ENCODE results near the gene CAST. TPM values are rescaled to one million over a fixed set of nuclear protein-coding genes. Genes with fewer than 3 reads are reported as not detected.

Gene CAST
- total and polyA plus RNA-seq, 8 donors = 54.0 to 458 (median 209) TPM

DNA sequence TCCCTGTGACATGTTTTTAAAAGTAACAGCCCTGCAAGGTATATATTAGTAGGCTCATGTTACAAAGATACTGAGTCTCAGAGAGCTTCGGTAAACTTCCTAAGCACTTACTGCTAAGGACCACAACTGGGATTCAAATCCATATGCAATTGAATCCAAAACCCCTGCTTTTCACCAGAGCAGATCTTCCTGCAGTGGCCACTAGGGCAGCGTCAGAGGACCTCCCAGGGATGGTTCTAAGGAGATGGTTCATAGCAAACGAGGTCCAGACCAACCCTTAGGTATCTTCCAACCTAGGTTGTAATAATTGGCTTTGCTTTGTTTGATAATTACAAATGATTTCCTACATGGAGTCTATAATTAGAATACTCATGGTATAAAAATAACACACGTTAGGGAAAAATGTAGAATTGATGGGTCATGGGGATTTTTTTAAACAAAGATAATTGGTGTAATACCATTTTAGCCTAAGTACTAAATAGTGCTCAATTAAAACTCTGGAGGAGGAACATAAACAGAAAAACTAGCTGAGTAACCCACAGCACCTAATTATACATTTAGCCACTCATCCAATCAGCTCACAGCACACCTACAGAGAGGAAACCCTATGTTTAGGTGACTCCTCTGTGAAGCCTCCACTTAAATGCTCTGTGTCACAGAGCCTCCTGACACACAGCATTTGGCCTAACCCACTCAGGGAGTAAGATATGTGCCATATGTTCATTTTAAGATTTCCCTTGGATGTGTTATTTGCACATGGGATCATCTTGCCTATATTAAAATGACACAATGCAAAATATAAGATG, 10.0 kb upstream of the CAST start:
- no peak overlapping the region for H3K27ac ChIP-seq
- no peaks in the 10 kb centered on the region for H3K9me3 ChIP-seq
- DNase-seq = no peak
- no peak overlapping the region for H3K4me3 ChIP-seq
- TF ChIP-seq POLR2AphosphoS5 (IDR thresholded peaks at IDR 0.05) = no peak
- TF ChIP-seq, protein P1, sequence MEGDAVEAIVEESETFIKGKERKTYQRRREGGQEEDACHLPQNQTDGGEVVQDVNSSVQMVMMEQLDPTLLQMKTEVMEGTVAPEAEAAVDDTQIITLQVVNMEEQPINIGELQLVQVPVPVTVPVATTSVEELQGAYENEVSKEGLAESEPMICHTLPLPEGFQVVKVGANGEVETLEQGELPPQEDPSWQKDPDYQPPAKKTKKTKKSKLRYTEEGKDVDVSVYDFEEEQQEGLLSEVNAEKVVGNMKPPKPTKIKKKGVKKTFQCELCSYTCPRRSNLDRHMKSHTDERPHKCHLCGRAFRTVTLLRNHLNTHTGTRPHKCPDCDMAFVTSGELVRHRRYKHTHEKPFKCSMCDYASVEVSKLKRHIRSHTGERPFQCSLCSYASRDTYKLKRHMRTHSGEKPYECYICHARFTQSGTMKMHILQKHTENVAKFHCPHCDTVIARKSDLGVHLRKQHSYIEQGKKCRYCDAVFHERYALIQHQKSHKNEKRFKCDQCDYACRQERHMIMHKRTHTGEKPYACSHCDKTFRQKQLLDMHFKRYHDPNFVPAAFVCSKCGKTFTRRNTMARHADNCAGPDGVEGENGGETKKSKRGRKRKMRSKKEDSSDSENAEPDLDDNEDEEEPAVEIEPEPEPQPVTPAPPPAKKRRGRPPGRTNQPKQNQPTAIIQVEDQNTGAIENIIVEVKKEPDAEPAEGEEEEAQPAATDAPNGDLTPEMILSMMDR (IDR thresholded peaks at IDR 0.05) = peak in 2 of 7 experiments; percentile 18 to 28
- intact Hi-C loops (cut with DNase I; ENCODE audit: low total_unique reads) = no loop called here
- WGBS, 5 donors = 55 to 65% (median 63%) methylated on average over 4 of the region's 4 CpGs
- H3K27me3 ChIP-seq = no peaks in the 10 kb centered on the region
- H3K4me1 ChIP-seq = peaks cover 5 to 28% (median 11%) of the 10 kb centered on the region in 4 donors
- H3K36me3 ChIP-seq = no peaks in the 10 kb centered on the region

DNA sequence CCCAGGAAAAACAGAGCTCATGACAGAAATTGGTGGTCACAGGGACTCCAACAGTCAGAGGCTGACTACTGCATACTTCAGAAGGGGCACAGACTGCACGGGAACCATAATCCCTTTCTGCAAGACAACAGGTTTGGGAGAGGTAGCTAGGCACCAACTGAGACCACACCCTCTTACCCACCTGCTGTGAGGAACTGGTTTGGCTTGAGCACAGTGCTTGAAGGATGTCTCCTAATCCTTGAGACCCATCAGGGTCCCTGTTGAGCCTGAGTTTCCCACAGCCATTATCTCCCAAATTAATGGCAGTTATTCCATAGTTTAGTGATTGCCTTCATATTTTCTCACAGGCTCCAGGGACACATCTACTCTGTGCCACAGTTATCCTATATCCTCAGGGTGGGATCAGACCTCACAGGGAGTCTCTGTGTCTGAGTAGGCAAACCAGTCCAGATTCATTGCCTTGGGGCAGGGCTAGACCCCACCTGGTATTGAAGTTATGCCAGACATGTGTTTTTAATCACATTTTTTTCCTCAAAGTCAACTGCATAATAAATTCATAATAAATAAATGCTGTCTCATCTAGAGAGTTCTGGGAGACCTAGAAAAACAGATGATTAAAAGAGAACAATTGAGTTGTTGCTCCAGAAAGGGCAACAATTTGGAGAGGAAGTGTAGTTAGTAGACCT, 9.3 kb upstream of the CAST start:
- H3K36me3 ChIP-seq = no peaks in the 10 kb centered on the region
- no peaks in the 10 kb centered on the region for H3K9me3 ChIP-seq
- 30 to 75% (median 71%) methylated on average over 1 of the region's 1 CpG for WGBS, 5 donors
- TF ChIP-seq POLR2AphosphoS5 (IDR thresholded peaks at IDR 0.05) (no peak), POLR2A (IDR thresholded peaks at IDR 0.05) (no peak), EP300 (IDR thresholded peaks at IDR 0.05) (no peak)
- TF ChIP-seq, protein P1 (IDR thresholded peaks at IDR 0.05) = no peak
- no peak for DNase-seq
- no peak overlapping the region for H3K27ac ChIP-seq
- intact Hi-C loops (cut with DNase I; ENCODE audit: low total_unique reads) = no loop called here
- H3K4me3 ChIP-seq = no peak overlapping the region
- H3K4me1 ChIP-seq = peaks cover 5 to 36% (median 10%) of the 10 kb centered on the region in 4 donors
- H3K27me3 ChIP-seq = no peaks in the 10 kb centered on the region

DNA sequence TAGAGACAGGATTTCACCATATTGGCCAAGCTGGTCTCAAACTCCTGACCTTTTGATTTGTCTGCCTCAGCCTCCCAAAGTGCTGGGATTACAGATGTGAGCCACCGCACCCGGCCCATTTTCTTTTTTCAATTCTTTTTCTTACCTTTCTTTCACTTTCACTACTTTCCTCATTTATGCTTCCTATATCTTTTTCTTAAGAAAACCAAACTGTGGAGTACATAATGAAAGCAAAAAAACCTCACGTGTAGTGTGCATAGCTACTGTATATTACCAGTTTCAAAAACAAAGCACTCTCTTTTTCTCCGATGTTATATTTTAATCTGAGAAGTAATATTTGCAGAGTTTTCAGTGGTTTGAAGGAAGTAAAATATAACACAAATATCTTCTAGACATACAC, 8.0 kb upstream of the CAST start:
- WGBS, 5 donors = 41 to 60% (median 52%) methylated on average over 4 of the region's 4 CpGs
- no peaks in the 10 kb centered on the region for H3K9me3 ChIP-seq
- no peaks in the 10 kb centered on the region for H3K36me3 ChIP-seq
- H3K27me3 ChIP-seq = no peaks in the 10 kb centered on the region
- H3K27ac ChIP-seq = no peak overlapping the region
- intact Hi-C loops (cut with DNase I; ENCODE audit: low total_unique reads) = no loop called here
- peaks cover under 1 to 30% (median 6%) of the 10 kb centered on the region in 4 donors for H3K4me1 ChIP-seq
- TF ChIP-seq, protein P1 (IDR thresholded peaks at IDR 0.05) = no peak
- TF ChIP-seq POLR2AphosphoS5 (IDR thresholded peaks at IDR 0.05) (no peak), EP300 (IDR thresholded peaks at IDR 0.05) (no peak)
- no peak for DNase-seq
- no peak overlapping the region for H3K4me3 ChIP-seq

DNA sequence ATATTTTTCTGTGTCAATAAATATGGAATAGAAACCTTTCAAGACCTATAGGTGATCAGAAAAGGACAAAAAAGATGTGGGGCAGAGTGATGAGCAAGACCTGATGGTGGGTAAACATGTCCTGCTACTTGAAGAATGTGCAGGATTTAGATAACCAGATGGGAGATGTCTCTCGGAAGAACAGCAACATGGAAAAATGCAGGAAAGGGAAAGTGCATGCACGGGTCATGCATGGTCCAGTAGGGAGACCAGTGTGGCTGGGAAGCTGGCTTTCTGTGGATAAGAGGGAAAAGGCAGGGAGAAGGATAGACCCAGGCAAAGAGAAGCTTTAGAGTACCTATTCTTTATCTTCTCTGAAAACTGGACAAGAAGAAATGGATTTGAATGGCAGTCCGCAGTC, 7.1 kb upstream of the CAST start:
- Histone ChIP-seq H3K27me3 (no peaks in the 10 kb centered on the region), H3K27ac (no peak overlapping the region), H3K36me3 (no peaks in the 10 kb centered on the region), H3K4me3 (no peak overlapping the region), H3K4me1 (peaks cover 0 to 28% (median 6%) of the 10 kb centered on the region in 4 donors), H3K9me3 (no peaks in the 10 kb centered on the region)
- no peak for DNase-seq
- intact Hi-C loops (cut with DNase I; ENCODE audit: low total_unique reads) = no loop called here
- TF ChIP-seq, protein P1 (IDR thresholded peaks at IDR 0.05) = no peak
- TF ChIP-seq POLR2A (IDR thresholded peaks at IDR 0.05) (no peak), EP300 (IDR thresholded peaks at IDR 0.05) (no peak), POLR2AphosphoS5 (IDR thresholded peaks at IDR 0.05) (no peak)
- 77 to 91% (median 82%) methylated on average over 3 of the region's 3 CpGs for WGBS, 5 donors

Measured in stomach (tissue), 9 donors.